HEK293 (cell line): ENCODE results near the gene C16orf92.

Source experiments
- CTCF ChIA-PET: fragments of 350-600 bp; formaldehyde crosslinking; extraction: SDS; loops from one replicate; lab custom pipeline; 2021; ENCODE audit warnings: antibody characterized with exemption; lab: Yijun Ruan, JAX
- POLR2A ChIA-PET: fragments of 300-600 bp; formaldehyde crosslinking; extraction: SDS; loops from one replicate; lab custom pipeline; 2020; ENCODE audit warnings: antibody characterized with exemption, inconsistent platforms; lab: Yijun Ruan, JAX
- H3K27ac ChIP-seq: fragments of 200-500 bp; sonication (Bioruptor generic); 2 replicates; pipeline ENCODE4 v1.5.1; 2014; ENCODE audit warnings: low read depth, low read length, control low read depth, inconsistent platforms; ENCODE audit errors: extremely low read depth
- H3K36me3 ChIP-seq, 2 experiments: fragments of 200-500 bp in 1 of 2; sonication (Bioruptor generic) in 1 of 2; 1 replicate in 1 of 2; 2 replicates in 1 of 2; pipeline ENCODE4 v1.5.1; 2014 to 2017; ENCODE audit warnings: inconsistent platforms in 2 of 2, low read length in 2 of 2; ENCODE audit not compliant: control insufficient read depth in 2 of 2, insufficient read depth in 1 of 2
- H3K4me1 ChIP-seq: fragments of 200-500 bp; sonication (Bioruptor generic); 2 replicates; pipeline ENCODE4 v1.5.1; 2014; ENCODE audit warnings: mild to moderate bottlenecking, low read length, inconsistent platforms; ENCODE audit not compliant: control insufficient read depth, insufficient read depth
- H3K4me3 ChIP-seq: 2 replicates; pipeline ENCODE4 v1.5.1; 2011; ENCODE audit warnings: low read depth, mild to moderate bottlenecking, control low read depth, low read length, moderate library complexity
- H3K9me3 ChIP-seq: fragments of 200-500 bp; sonication (Bioruptor generic); 2 replicates; pipeline ENCODE4 v1.5.1; 2014; ENCODE audit warnings: low read depth, low read length, inconsistent platforms; ENCODE audit not compliant: control insufficient read depth, insufficient read depth
- BCL6B ChIP-seq: fragments of 450-650 bp; formaldehyde crosslinking; IDR thresholded peaks from 2 replicates; pipeline ENCODE4 v1.5.1; 2017; ENCODE audit warnings: missing biosample characterization, missing genetic modification characterization
- GLIS2 ChIP-seq: fragments of 450-650 bp; formaldehyde crosslinking; IDR thresholded peaks from 2 replicates; pipeline ENCODE4 v1.5.1; 2016; ENCODE audit warnings: missing biosample characterization, missing genetic modification characterization
- KLF9 ChIP-seq: fragments of 450-650 bp; formaldehyde crosslinking; IDR thresholded peaks from 2 replicates; pipeline ENCODE4 v1.5.1; 2016; ENCODE audit warnings: missing biosample characterization, missing genetic modification characterization, low read depth
- PATZ1 ChIP-seq: fragments of 450-650 bp; formaldehyde crosslinking; IDR thresholded peaks from 2 replicates; pipeline ENCODE4 v1.5.1; 2016; ENCODE audit warnings: missing biosample characterization, missing genetic modification characterization
- PRDM10 ChIP-seq: fragments of 450-650 bp; formaldehyde crosslinking; IDR thresholded peaks from 2 replicates; pipeline ENCODE4 v1.5.1; 2016; ENCODE audit warnings: missing biosample characterization, missing genetic modification characterization
- ZNF398 ChIP-seq: fragments of 450-650 bp; formaldehyde crosslinking; IDR thresholded peaks from 2 replicates; pipeline ENCODE4 v1.5.1; 2017; ENCODE audit warnings: missing biosample characterization, missing genetic modification characterization
- ZNF600 ChIP-seq: fragments of 450-650 bp; formaldehyde crosslinking; IDR thresholded peaks from 2 replicates; pipeline ENCODE4 v1.5.1; 2016; ENCODE audit warnings: missing biosample characterization, missing genetic modification characterization
- ZNF626 ChIP-seq: fragments of 450-650 bp; sonication (Bioruptor Pico); formaldehyde crosslinking; IDR thresholded peaks from 2 replicates; pipeline ENCODE4 v1.5.1; 2018; ENCODE audit warnings: missing biosample characterization, missing genetic modification characterization, inconsistent platforms
- ZNF629 ChIP-seq: fragments of 450-650 bp; formaldehyde crosslinking; IDR thresholded peaks from 2 replicates; pipeline ENCODE4 v1.5.1; 2017; ENCODE audit warnings: missing biosample characterization, missing genetic modification characterization
- ZNF692 ChIP-seq: fragments of 450-650 bp; formaldehyde crosslinking; IDR thresholded peaks from 2 replicates; pipeline ENCODE4 v1.5.1; 2016; ENCODE audit warnings: missing biosample characterization, missing genetic modification characterization
- ZNF791 ChIP-seq: fragments of 450-650 bp; formaldehyde crosslinking; IDR thresholded peaks from 2 replicates; pipeline ENCODE4 v1.5.1; 2016; ENCODE audit warnings: missing biosample characterization, missing genetic modification characterization

C16orf92 gene

GRCh38 chr16:29990883-29991570 lies 32.0 kb upstream of the C16orf92 start:
- Histone ChIP-seq H3K36me3 (peaks cover 19 to 87% of the 10 kb centered on the region in 2 experiments), H3K27ac (no peak overlapping the region)
- CTCF ChIA-PET: no interaction called here

More at GRCh38 chr16:29990883-29991570, 32.0 kb upstream of the C16orf92 start:
- TF ChIP-seq ZNF398 (no peak), BCL6B (tag by site-specific recombination) (no peak), PRDM10 (tag by site-specific recombination) (peak; percentile 53), ZNF626 (no peak), KLF9 (no peak), GLIS2 (tag by site-specific recombination) (peak; percentile 57; the same call in 1 of the 2 replicates), ZNF629 (tag by site-specific recombination) (no peak), ZNF791 (tag by site-specific recombination) (no peak), PATZ1 (tag by site-specific recombination) (peak; percentile 49; the same call in 1 of the 2 replicates), ZNF600 (tag by site-specific recombination) (peak; percentile 68), ZNF692 (tag by site-specific recombination) (0 out of 2 replicates have a peak, but pooled peaks have one; percentile 26)
- H3K9me3 ChIP-seq: no peaks in the 10 kb centered on the region
- no peaks in the 10 kb centered on the region; the same call in 1 of the 2 replicates for H3K4me1 ChIP-seq
- no peak overlapping the region for H3K4me3 ChIP-seq
- POLR2A ChIA-PET: interaction anchor here (1.0 to 1.9 kb wide), 8 partner anchors 9 to 91 kb away, joined by 3 to 7 read pairs (median 3); partner anchors contain the start of genes SEZ6L2 and TAOK2
